Karpas-422 (cell line): ENCODE data around the gene HYI. TPM values are rescaled to one million over a fixed set of nuclear protein-coding genes. Genes with fewer than 3 reads are reported as not detected.
A peak's percentile ranks its signal among the peaks of the same experiment; 100 is the strongest.
"Not testable (repeated sequence)": the region's sequence is repeated elsewhere in the genome, so short reads cannot be mapped to it uniquely, and the experiment has no call there.

Experiments
- DNase-seq: peaks from one replicate; pipeline ENCODE4 v3.0.0-alpha.2; 2015
- H2AFZ ChIP-seq: fragments of 200-600 bp; sonication (generic); 2 replicates; pipeline ENCODE4 v1.6.1; 2014; ENCODE audit warnings: antibody characterized with exemption, low read length, mixed read lengths
- H3K27ac ChIP-seq: fragments of 200-600 bp; sonication (generic); 2 replicates; pipeline ENCODE4 v1.5.1; 2014; ENCODE audit warnings: mild to moderate bottlenecking, low read length, moderate library complexity
- H3K27me3 ChIP-seq: fragments of 200-600 bp; sonication (generic); 2 replicates; pipeline ENCODE4 v1.6.1; 2014; ENCODE audit warnings: low read length, mixed read lengths
- H3K36me3 ChIP-seq: fragments of 200-600 bp; sonication (generic); 2 replicates; pipeline ENCODE4 v1.6.1; 2014; ENCODE audit warnings: low read length, mixed read lengths; ENCODE audit not compliant: insufficient read depth
- H3K4me1 ChIP-seq: fragments of 200-600 bp; sonication (generic); 2 replicates; pipeline ENCODE4 v1.6.1; 2014; ENCODE audit warnings: mild to moderate bottlenecking, low read length, mixed read lengths
- H3K4me2 ChIP-seq: fragments of 200-600 bp; sonication (generic); 2 replicates; pipeline ENCODE4 v1.6.1; 2014; ENCODE audit warnings: low read length, low read depth, mild to moderate bottlenecking; ENCODE audit not compliant: poor library complexity, severe bottlenecking
- H3K4me3 ChIP-seq: fragments of 200-600 bp; sonication (generic); 2 replicates; pipeline ENCODE4 v1.5.1; 2014; ENCODE audit warnings: mild to moderate bottlenecking, antibody characterized with exemption, low read length, mixed read lengths
- H3K79me2 ChIP-seq: fragments of 200-600 bp; sonication (generic); 2 replicates; pipeline ENCODE4 v1.6.1; 2014; ENCODE audit warnings: mild to moderate bottlenecking, low read length, mixed read lengths
- H3K9ac ChIP-seq: fragments of 200-600 bp; sonication (generic); 2 replicates; pipeline ENCODE4 v1.6.0; 2014; ENCODE audit warnings: low read length
- H3K9me2 ChIP-seq: fragments of 200-600 bp; sonication (generic), shearing (Covaris generic); replicated peaks from 2 replicates; pipeline ENCODE4 v1.6.0; 2014; ENCODE audit warnings: mild to moderate bottlenecking, low read length, moderate library complexity; ENCODE audit not compliant: insufficient read depth
- H3K9me3 ChIP-seq: fragments of 300-700, 200-600 bp; sonication (generic); 2 replicates; pipeline ENCODE4 v1.6.1; 2014; ENCODE audit warnings: low read length, mixed read lengths
- H4K20me1 ChIP-seq: fragments of 200-600 bp; sonication (generic); 2 replicates; pipeline ENCODE4 v1.6.1; 2014; ENCODE audit warnings: mild to moderate bottlenecking, antibody characterized with exemption, low read length, low read depth; ENCODE audit not compliant: insufficient read depth
- total RNA-seq: library from RNA; depleted of rRNA; stranded (reverse); fragments of >200 nt; shearing (Covaris generic); gene quantifications from 2 replicates; pipeline ENCODE4 v1.2.3, GENCODE V29; 2014; ENCODE audit warnings: low replicate concordance

HYI gene
- total RNA-seq, 1 experiment from 2014 or later: not detected

DNA sequence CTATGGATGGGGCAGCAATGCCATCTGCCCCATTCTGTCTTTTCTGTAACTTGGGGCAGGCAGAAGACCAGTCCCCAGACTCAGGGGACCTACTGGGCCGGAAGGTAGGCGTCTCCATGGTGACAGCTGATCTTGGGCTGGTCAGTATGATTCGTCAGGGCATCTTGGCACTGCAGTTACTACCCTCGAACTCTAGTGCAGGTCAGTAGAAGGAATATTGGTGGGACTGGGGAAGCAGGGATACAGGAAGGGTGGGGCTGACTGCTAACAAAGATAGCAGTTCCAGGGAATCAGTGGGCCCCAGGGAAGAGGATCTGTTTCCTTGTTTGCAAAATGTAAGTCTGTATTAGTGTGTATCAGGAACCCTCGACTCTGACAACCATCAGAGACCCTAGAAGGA, 37.8 kb downstream of the HYI start:
- H3K27ac ChIP-seq: no peak overlapping the region
- H3K27me3 ChIP-seq: no peaks in the 10 kb centered on the region
- H3K4me3 ChIP-seq: no peak overlapping the region
- H3K79me2 ChIP-seq: no peaks in the 10 kb centered on the region
- DNase-seq: no peak
- H3K36me3 ChIP-seq: peaks cover 4% of the 10 kb centered on the region; the same call in 1 of the 2 replicates
- H3K9ac ChIP-seq: no peak overlapping the region
- H3K9me3 ChIP-seq: no peaks in the 10 kb centered on the region
- H2AFZ ChIP-seq: no peak overlapping the region
- H3K4me1 ChIP-seq: no peaks in the 10 kb centered on the region
- no peaks in the 10 kb centered on the region for H4K20me1 ChIP-seq
- no peaks in the 10 kb centered on the region for H3K9me2 ChIP-seq
- no peak overlapping the region for H3K4me2 ChIP-seq

DNA sequence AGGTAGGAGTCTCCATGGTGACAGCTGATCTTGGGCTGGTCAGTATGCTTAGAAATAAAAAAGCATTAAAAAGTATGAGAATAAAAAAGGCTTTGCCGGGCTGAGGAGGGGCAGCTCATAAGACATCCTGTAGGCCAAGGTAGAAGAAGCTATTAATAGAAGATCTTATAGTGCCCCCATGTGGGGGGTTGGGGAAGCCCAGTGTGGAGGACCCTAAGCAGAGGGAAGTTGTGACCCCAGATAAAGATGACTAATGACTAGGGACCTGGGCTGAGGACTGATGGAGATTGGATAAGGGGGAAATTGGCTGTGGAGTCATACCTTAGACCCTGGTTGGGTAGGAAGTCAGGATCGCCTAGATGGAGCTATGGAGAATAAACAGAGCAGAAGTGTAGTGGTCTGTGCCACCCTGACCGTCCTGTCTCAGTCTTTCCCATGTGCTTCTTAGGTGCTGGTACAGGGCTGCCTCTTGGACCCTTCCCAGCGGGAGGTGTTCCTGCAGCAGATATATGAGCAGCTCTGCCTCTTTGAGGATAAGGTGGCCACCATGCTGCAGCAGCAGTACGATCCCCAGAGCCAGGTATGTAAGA, 39.0 kb downstream of the HYI start:
- H4K20me1 ChIP-seq: no peaks in the 10 kb centered on the region
- H3K9me3 ChIP-seq: no peaks in the 10 kb centered on the region
- no peak overlapping the region for H3K4me2 ChIP-seq
- H3K9ac ChIP-seq: no peak overlapping the region
- no peak overlapping the region for H3K27ac ChIP-seq
- H3K9me2 ChIP-seq: no peaks in the 10 kb centered on the region
- no peaks in the 10 kb centered on the region for H3K4me1 ChIP-seq
- no peaks in the 10 kb centered on the region for H3K27me3 ChIP-seq
- no peak overlapping the region for H3K4me3 ChIP-seq
- DNase-seq: peak; percentile 82
- peaks cover 4% of the 10 kb centered on the region; the same call in 1 of the 2 replicates for H3K36me3 ChIP-seq
- H3K79me2 ChIP-seq: no peaks in the 10 kb centered on the region
- no peak overlapping the region for H2AFZ ChIP-seq

DNA sequence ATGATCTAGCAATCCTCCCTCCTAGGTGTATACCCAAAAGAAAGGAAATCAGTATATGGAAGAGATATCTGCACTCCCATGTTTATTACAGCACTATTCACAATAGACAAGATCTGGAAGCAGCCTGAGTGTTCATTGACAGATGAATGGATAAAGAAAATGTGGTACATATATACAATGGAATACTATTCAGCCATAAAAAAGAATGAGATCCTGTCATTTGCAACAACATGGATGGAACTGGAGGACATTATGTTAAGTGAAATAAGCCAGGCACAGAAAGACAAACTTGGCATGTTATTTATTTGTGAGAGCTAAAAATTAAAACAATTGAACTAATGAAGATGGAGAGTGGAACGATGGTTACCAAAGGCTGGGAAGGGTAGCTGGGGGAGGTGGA, 40.3 kb downstream of the HYI start:
- H3K9me3 ChIP-seq, H3K4me1 ChIP-seq, H3K9me2 ChIP-seq, H2AFZ ChIP-seq, H3K4me2 ChIP-seq, H3K4me3 ChIP-seq, H3K79me2 ChIP-seq, DNase-seq, H3K27me3 ChIP-seq, H3K27ac ChIP-seq, H3K36me3 ChIP-seq, H3K9ac ChIP-seq, H4K20me1 ChIP-seq: not testable (repeated sequence)

DNA sequence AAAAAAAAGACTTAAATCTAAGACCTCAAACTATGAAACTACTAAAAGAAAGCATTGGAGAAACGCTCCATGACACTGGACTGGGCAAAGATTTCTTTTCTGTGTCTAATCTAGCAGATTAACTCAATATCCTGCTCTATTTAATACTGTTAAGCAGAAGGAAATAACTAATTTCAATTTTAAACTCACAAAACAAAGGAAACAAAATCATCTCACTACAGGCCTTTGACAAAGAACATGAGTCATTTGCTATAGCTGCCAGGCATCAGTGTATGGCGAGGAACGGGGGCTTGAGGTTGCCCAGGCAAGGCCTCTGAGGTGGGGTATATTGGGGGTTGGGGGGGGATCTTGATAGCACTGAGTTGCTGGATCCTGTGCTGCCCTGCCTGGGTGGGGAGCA, 43.2 kb downstream of the HYI start:
- Histone ChIP-seq H3K4me2 (no peak overlapping the region), H3K27ac (no peak overlapping the region), H3K4me3 (no peak overlapping the region), H2AFZ (no peak overlapping the region), H3K9ac (no peak overlapping the region), H3K4me1 (no peaks in the 10 kb centered on the region), H3K79me2 (no peaks in the 10 kb centered on the region), H3K27me3 (no peaks in the 10 kb centered on the region), H3K9me3 (no peaks in the 10 kb centered on the region), H4K20me1 (no peaks in the 10 kb centered on the region), H3K36me3 (peaks cover 13% of the 10 kb centered on the region; the same call in 1 of the 2 replicates), H3K9me2 (no peaks in the 10 kb centered on the region)
- no peak for DNase-seq

DNA sequence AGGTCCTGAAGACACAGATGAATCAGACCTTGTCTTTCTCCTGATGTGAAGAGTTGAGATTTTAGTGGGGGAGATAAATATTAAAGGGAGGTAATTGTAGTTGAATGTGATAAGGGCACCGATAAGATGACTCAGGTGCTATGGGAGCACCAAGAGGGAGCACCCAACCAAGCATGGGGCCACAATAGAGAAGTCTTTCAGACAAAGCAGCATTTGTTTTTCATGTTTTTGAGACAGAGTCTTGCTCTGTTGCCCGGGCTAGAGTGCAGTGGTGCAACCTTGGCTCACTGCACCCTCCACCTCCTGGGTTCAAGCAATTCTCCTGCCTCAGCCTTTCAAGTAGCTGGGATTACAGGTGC, 47.9 kb downstream of the HYI start:
- Histone ChIP-seq H3K4me3 (no peak overlapping the region), H3K27ac (no peak overlapping the region), H3K9me3 (no peaks in the 10 kb centered on the region), H3K9ac (no peak overlapping the region), H3K79me2 (peaks cover 10% of the 10 kb centered on the region), H4K20me1 (peaks cover 4% of the 10 kb centered on the region; the same call in 1 of the 2 replicates), H3K4me2 (no peak overlapping the region), H3K36me3 (peaks cover 13% of the 10 kb centered on the region; the same call in 1 of the 2 replicates), H3K27me3 (no peaks in the 10 kb centered on the region), H3K4me1 (no peaks in the 10 kb centered on the region), H3K9me2 (no peaks in the 10 kb centered on the region), H2AFZ (no peak overlapping the region)
- no peak for DNase-seq

DNA sequence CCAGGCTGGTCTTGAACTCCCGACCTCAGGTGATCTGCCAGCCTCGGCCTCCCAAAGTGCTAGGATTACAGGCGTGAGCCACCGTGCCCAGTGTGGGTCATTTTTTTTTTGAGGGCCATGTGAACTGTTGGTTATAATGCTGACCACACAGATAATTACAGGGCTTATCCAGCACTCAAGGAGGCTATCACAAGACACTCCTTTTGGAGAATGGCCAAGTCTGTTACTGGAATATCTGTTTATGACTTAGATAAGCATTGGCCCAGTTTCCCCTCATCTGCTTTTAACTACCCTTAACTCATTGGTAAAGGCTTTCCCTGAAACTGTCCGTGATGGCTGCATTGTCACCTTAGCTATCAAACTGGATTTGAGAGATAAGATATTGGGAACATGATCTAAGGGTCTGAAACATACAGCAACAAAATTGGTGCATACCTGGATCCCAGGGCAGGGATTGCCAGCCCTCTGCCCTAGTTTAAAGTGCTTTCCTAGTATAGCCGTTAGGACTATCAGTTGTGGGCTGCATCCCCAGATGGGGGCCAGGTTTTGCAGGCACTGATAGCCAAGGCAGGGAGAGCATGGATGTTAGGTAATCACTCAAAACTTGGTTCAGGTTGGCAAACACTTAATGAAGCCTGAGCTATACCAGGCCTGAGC, 48.4 kb downstream of the HYI start:
- H3K9ac ChIP-seq: no peak overlapping the region
- no peak overlapping the region for H3K4me2 ChIP-seq
- H4K20me1 ChIP-seq: peaks cover 4% of the 10 kb centered on the region; the same call in 1 of the 2 replicates
- no peak for DNase-seq
- no peaks in the 10 kb centered on the region for H3K9me3 ChIP-seq
- no peaks in the 10 kb centered on the region for H3K27me3 ChIP-seq
- no peak overlapping the region for H3K27ac ChIP-seq
- H3K36me3 ChIP-seq: peaks cover 13% of the 10 kb centered on the region; the same call in 1 of the 2 replicates
- no peak overlapping the region for H3K4me3 ChIP-seq
- no peaks in the 10 kb centered on the region for H3K9me2 ChIP-seq
- no peaks in the 10 kb centered on the region for H3K4me1 ChIP-seq
- no peak overlapping the region for H2AFZ ChIP-seq
- peaks cover 10% of the 10 kb centered on the region for H3K79me2 ChIP-seq

DNA sequence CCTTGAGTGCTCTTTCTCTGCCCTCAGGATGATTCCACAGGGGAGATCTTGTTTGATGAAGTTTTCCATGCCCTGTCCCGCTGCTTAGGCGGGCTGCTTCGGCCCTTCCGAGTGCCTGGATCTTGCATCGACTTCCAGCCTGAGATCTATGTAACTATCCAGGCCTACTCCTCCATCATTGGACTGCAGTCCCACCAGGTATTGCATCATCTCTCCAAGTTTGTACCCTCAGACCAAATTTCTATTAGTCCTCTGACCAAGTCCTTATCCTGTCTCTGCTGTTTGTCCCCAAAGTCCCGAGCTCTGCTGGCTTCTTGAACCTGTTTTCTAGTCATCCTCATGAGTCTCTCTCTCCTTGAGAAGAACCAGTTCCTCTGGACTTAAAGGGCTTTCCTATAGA, 49.4 kb downstream of the HYI start:
- H3K9me3 ChIP-seq: no peaks in the 10 kb centered on the region
- H3K79me2 ChIP-seq: peaks cover 16% of the 10 kb centered on the region
- H3K27me3 ChIP-seq: no peaks in the 10 kb centered on the region
- no peaks in the 10 kb centered on the region for H3K9me2 ChIP-seq
- H2AFZ ChIP-seq: no peak overlapping the region
- H3K9ac ChIP-seq: no peak overlapping the region
- no peaks in the 10 kb centered on the region for H3K4me1 ChIP-seq
- no peak for DNase-seq
- H3K27ac ChIP-seq: no peak overlapping the region
- no peak overlapping the region for H3K4me2 ChIP-seq
- H3K36me3 ChIP-seq: peaks cover 13% of the 10 kb centered on the region; the same call in 1 of the 2 replicates
- peaks cover 4% of the 10 kb centered on the region; the same call in 1 of the 2 replicates for H4K20me1 ChIP-seq
- no peak overlapping the region for H3K4me3 ChIP-seq

DNA sequence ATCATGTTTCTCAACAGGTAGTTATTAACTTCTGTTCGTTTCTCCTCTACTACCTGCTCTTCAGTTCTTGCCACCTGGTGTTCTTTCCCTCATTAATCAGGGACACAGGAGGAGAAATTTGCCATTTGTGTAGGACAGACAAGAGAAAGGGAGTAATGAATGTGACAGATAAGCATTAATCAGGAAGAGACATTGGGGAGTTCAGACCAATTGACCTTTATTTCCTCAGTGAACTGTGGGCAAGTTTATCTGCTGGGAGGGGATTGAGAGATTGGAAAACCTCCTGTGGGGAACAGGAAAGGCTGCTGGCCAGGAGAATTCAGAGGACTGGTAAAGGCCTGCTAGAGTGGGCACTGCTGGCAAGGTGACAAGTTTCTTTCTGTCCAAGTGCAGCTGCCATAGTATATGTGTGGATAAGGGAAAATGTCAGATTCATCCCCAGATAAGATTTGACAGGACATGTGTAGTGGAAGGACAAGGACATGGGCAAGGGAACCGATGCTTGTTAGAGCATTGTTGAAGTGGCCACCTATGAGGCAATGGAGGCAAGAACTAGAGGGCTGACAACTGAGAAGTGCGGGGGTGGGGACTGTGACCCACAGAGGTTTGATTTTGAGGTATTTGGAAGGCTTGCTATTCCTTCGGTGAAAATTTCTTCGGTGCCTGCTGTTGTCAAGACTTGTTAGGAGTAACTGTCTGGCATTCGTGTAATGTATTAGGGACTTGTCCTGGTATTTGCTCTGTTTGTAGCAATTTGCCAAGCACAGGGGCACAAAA, 51.5 kb downstream of the HYI start:
- H3K36me3 ChIP-seq: peaks cover 13% of the 10 kb centered on the region; the same call in 1 of the 2 replicates

More for the DNA sequence above, 51.5 kb downstream of the HYI start:
- Histone ChIP-seq H3K4me3 (no peak overlapping the region), H3K27me3 (no peaks in the 10 kb centered on the region), H3K9ac (no peak overlapping the region), H2AFZ (no peak overlapping the region), H3K9me3 (no peaks in the 10 kb centered on the region), H3K4me1 (no peaks in the 10 kb centered on the region), H3K27ac (no peak overlapping the region), H3K79me2 (peaks cover 22% of the 10 kb centered on the region), H4K20me1 (peaks cover 4% of the 10 kb centered on the region; the same call in 1 of the 2 replicates), H3K9me2 (no peaks in the 10 kb centered on the region), H3K4me2 (no peak overlapping the region)
- no peak for DNase-seq
